Stromal cell of bone marrow (primary cell): ENCODE measurements around the gene KCNN3.

Experiments
- DNase-seq: peaks from one replicate; pipeline ENCODE4 v3.0.0-alpha.2; 2012; ENCODE audit warnings: low read depth

KCNN3 gene

GRCh38 chr1:154840269-154841176 is 29.6 kb downstream of the KCNN3 start:
- no peak for DNase-seq

GRCh38 chr1:154839691-154840090 is 30.4 kb downstream of the KCNN3 start:
- DNase-seq = no peak

GRCh38 chr1:154838988-154839387 is 31.1 kb downstream of the KCNN3 start:
- DNase-seq = no peak

- no peak for DNase-seq
Observed at GRCh38 chr1:154838461-154838860, 31.6 kb downstream of the KCNN3 start.

- no peak for DNase-seq
Observed at GRCh38 chr1:154837672-154838171, 32.4 kb downstream of the KCNN3 start.

GRCh38 chr1:154837034-154837671 is 32.9 kb downstream of the KCNN3 start:
- DNase-seq = no peak

- no peak for DNase-seq
Observed at GRCh38 chr1:154835531-154836324, 34.4 kb downstream of the KCNN3 start.

- DNase-seq = no peak
Observed at GRCh38 chr1:154833841-154834240, 36.2 kb downstream of the KCNN3 start.

- DNase-seq = no peak
Observed at GRCh38 chr1:154833209-154833608, 36.9 kb downstream of the KCNN3 start.

GRCh38 chr1:154832384-154832783 is 37.7 kb downstream of the KCNN3 start:
- DNase-seq = no peak

GRCh38 chr1:154831462-154831861 is 38.6 kb downstream of the KCNN3 start:
- DNase-seq = peak; percentile 32

GRCh38 chr1:154829062-154829461 is 41.0 kb downstream of the KCNN3 start:
- DNase-seq = no peak

GRCh38 chr1:154824179-154825000 is 45.7 kb downstream of the KCNN3 start:
- DNase-seq = no peak

GRCh38 chr1:154822717-154823116 is 47.4 kb downstream of the KCNN3 start:
- no peak for DNase-seq

- DNase-seq = no peak
Observed at GRCh38 chr1:154822233-154822632, 47.8 kb downstream of the KCNN3 start.

- no peak for DNase-seq
Observed at GRCh38 chr1:154821083-154821482, 49.0 kb downstream of the KCNN3 start.

- no peak for DNase-seq
Observed at GRCh38 chr1:154820646-154821045, 49.4 kb downstream of the KCNN3 start.

- no peak for DNase-seq
Observed at GRCh38 chr1:154819628-154820590, 50.2 kb downstream of the KCNN3 start.

- DNase-seq = no peak
Observed at GRCh38 chr1:154818911-154819310, 51.2 kb downstream of the KCNN3 start.

- DNase-seq = no peak
Observed at GRCh38 chr1:154816937-154817336, 53.1 kb downstream of the KCNN3 start.
